HG03135 (cell line): Measurements from ENCODE around the gene STK38L.

Source experiments
- ATAC-seq: cut with Tn5 transposase; IDR thresholded peaks from one replicate; pipeline ENCODE4 v1.9.1; 2021; ENCODE audit warnings: mild to moderate bottlenecking, moderate library complexity; ENCODE audit not compliant: unreplicated experiment

STK38L gene

GRCh38 chr12:27243804-27244688 is at the start of gene STK38L:
Gene STK38L (plus strand): TSS chr12:27244286. CDS start chr12:27297721, 53,435 bp downstream.
- peak; percentile 95 for ATAC-seq

DNA sequence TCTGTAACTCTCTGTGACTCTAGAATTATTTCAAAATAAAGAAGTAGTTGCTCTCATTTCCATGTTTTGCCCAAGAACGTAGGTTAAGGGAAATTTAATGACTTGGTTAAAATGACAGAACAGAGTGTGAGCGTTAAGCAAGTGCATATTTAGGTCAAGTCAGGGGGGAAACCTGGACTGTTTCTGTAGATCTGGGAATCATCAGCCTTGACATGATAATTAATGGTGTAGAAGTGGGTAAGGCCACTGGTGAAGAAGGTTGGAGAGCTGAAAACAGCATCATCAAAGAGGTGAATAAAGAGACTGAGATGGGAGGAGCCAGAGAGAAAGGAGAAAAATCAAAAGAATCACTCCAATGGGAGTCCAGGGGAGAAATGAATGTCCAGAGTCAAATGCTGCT is 49.4 kb upstream of the STK38L start:
- no peak for ATAC-seq

- ATAC-seq: no peak
Observed at GRCh38 chr12:27198036-27198435, 46.0 kb upstream of the STK38L start.

- ATAC-seq: no peak
Observed at GRCh38 chr12:27199638-27200300, 44.3 kb upstream of the STK38L start.

GRCh38 chr12:27201169-27201568 is 42.9 kb upstream of the STK38L start:
- no peak for ATAC-seq

DNA sequence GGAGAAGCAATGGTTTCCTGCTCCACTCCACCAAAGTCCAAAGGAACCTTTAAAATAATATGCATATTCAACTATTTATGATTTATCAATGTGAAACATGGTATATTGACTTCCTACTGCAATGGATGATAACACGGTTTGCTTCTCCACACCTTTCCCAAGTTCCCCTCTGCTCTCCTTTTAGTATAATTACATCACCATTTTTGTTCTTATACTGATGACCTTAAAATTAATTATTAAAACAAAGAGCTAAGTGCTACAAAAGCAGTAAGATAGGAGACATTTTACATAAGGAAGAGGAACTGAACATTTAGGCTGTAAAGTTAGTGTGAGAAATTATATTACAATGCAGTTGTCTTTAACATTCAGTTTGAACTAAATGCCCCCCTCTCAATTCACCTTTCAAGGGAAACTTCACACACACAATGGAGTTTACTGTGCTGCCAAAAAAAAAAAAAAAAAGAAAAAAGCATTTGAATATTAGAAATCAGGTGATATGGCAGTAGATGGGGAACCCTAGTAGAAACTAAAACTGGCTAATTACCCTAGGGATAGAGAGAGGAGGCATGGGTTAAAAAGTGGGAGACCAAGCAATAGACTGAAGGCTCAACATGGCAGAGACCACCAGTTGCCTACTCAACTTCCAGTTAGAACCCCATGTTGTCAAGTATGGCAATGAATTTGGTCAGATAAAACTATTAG is 37.1 kb upstream of the STK38L start:
- ATAC-seq: no peak

- peak; percentile 75 for ATAC-seq
Observed at GRCh38 chr12:27207615-27208413, 36.3 kb upstream of the STK38L start.

GRCh38 chr12:27208414-27208750 is 35.7 kb upstream of the STK38L start:
- ATAC-seq: peak; percentile 28

GRCh38 chr12:27209257-27209910 is 34.7 kb upstream of the STK38L start:
- no peak for ATAC-seq

DNA sequence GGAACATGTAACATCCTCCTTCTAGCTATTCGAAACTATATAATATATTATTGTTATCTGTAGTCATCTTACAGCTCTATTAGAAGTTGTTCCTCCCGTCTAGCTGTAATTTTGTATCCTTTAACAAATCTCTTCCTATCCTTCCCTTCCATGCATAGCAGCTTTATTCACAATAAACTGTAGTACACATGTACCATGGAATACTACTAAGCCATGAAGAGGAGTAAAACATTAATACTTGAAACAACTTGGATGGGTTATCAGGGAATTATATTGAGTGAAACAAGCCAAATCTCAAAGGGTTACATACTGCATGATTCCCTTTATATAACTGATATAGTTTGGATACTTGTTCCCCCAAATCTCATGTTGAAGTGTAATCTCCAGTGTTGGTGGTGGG is 33.9 kb upstream of the STK38L start:
- no peak for ATAC-seq

DNA sequence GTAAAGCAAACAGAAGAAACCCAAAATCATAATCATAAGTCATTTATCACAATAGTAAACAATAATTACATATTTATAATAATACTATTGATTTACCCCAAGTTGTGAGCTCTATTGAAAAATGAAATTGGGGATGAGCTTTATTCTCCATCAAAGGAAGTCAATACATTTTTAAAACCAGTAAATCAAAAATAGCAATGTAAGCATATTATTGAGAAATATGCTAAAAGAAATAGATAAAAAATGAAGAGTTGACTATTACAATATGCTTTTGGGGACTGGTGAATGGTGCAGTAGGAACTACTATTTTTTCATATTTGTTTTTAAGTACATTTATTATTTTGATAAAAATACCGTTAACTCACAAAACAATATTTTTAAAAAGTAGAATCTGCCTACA is 31.2 kb upstream of the STK38L start:
- no peak for ATAC-seq

DNA sequence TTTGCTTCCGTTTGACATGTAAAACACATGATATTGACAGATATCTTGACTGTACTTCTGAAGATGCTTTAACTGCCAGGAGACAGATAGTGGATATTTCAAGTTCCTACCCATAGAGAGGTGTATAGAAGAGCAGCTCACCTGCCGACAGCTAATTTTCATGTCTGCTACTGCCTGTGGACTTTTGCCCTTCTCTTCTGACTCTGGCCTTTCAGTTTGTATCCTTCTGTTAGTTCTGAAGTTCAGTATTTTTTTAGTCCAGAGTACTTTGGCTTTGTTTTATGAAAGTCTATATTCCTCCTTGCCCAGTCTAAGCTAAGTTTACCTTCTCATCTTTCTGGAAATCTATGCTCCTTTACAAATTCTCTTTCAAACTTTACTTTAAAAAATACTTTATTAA is 30.8 kb upstream of the STK38L start:
- ATAC-seq: no peak

GRCh38 chr12:27213830-27214787 is 30.0 kb upstream of the STK38L start:
- ATAC-seq: no peak

GRCh38 chr12:27217590-27217989 is 26.5 kb upstream of the STK38L start:
- no peak for ATAC-seq

- ATAC-seq: no peak
Observed at GRCh38 chr12:27219693-27220054, 24.4 kb upstream of the STK38L start.

DNA sequence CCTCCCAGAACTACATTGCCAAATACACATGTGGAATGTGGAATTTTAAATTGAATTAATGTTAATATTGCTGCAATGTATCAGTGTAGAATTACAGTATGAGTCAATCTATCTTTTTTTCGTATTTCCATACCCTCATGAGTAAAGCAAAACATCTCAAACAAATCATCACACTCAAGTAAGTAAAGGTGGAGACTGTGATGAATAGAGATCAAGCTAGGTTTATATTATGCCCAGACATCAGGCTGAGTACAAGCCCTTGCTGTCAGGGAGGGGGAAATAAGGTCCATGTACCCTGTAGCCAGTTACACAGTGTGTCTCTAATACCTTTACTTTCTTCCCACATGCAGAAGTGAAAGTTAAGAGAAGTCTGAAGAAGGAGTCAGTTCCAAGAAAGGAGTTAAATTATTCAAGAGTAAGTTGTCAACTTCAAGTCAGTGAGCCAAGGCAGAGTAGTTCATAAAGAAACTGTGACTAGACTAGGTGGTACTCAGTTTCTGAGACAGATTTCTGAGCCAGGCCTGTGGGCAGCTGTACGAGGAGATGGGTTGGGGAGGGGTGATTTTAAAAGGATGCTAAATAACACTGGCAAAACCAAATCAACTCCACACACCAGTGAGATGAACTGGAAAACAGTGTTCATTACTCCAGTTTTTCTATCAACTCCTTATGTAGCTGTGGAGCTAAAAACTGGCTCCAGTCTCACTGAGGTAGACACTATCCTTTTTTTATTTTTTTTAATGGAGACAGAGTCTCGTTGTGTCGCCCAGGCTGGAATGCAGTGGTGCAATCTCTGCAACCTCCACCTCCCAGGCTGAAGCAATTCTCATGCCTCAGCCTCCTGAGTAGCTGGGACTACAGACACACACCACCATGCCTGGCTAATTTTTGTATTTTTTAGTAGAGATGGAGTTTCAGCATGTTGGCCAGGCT is 23.8 kb upstream of the STK38L start:
- ATAC-seq: peak; percentile 64

- ATAC-seq: no peak
Observed at GRCh38 chr12:27220988-27221345, 23.1 kb upstream of the STK38L start.

GRCh38 chr12:27221625-27222387 is 22.3 kb upstream of the STK38L start:
- peak; percentile 75 for ATAC-seq
